Umbilical cord (tissue), 2 donors: ENCODE results near the gene MPP1. TPM values are rescaled to one million over a fixed set of nuclear protein-coding genes. Genes with fewer than 3 reads are reported as not detected.

ENCODE experiments used
- DNase-seq: peaks from one replicate; pipeline ENCODE4 v3.0.0-alpha.2; 2015; ENCODE audit warnings: low spot score
- total RNA-seq: library from RNA; depleted of rRNA; stranded (reverse); fragments of >200 nt; gene quantifications from one replicate; pipeline ENCODE4 v1.2.3, GENCODE V29; 2014; ENCODE audit warnings: low replicate concordance; ENCODE audit not compliant: insufficient read depth

The MPP1 gene
- total RNA-seq, 1 donor from 2014 or later, result 47.7 TPM

GRCh38 chrX:154775419-154776349 lies 29.6 kb downstream of the MPP1 start:
- DNase-seq, result no peak

- no peak for DNase-seq
Observed at GRCh38 chrX:154774622-154775021, 30.7 kb downstream of the MPP1 start.

DNA sequence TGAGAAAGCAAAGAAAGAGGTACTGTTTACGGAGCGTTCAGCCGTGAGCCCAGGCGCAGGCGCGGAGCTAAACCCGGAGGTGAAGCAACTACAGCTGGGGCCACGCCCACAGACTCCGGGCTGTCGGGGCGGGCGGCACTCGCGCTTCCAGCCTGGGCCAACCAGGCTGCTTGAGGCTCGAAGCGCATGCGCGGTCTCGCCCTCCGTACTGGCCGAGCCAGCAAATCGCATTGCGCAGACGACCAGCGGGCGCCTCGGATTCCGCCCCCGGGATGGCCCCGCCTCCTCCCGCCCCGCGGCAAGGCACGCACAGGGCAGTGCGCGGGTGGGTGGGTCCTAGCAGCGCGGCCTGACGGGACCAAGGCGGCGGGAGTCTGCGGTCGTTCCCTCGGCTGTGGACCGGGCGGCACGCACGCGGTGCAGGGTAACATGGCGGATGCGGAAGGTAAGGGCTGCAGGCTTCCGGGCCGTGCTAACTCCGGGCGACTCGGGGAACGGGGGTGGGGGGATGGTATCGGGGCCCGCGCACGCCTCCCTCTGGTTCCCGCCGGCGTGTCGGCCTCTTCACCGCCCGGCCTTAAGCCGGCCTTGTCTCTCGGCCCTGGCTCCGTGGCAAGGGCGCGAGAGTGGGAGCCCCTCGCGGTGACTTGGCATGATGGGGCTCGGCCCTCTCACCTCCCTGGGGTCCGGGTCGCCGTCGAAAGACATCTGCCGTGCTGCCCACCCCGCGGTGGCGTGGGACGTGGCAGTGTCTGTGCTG lies 42.6 kb downstream of the MPP1 start, which contains the start of gene DKC1:
DKC1 (plus strand) TSS at position 328 of the 760 bp plus-strand sequence; CDS start at position 430, 102 bp downstream.
- DNase-seq, result peak; percentile 97

- no peak for DNase-seq
Observed at GRCh38 chrX:154761977-154762536, 43.2 kb downstream of the MPP1 start.

GRCh38 chrX:154758696-154759095 lies 46.6 kb downstream of the MPP1 start:
- no peak for DNase-seq

GRCh38 chrX:154751669-154752271 lies 53.5 kb downstream of the MPP1 start:
- DNase-seq, result no peak

DNA sequence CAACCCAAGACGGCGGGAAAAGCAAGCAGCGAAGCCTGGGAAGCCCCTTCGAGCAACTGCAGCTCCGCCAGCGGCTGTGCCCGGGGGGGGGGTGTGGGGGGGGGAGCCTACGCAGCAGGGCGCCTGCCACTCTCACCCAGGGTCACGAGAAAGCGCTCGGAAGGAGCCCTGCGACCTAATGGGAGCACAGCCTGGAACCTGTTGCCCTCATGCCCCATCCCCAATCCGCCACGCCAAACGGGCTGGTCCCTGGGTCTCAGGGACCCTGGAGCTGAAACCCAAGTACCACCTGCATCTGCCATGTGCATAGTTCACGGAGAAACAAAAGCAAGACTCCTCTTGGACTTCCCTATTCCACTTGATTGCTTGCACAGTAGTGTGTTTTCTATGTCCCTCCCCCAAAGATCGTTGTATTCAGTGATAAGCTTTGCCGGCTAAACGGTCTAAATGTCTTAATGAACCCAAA lies 54.0 kb downstream of the MPP1 start:
- no peak for DNase-seq

DNA sequence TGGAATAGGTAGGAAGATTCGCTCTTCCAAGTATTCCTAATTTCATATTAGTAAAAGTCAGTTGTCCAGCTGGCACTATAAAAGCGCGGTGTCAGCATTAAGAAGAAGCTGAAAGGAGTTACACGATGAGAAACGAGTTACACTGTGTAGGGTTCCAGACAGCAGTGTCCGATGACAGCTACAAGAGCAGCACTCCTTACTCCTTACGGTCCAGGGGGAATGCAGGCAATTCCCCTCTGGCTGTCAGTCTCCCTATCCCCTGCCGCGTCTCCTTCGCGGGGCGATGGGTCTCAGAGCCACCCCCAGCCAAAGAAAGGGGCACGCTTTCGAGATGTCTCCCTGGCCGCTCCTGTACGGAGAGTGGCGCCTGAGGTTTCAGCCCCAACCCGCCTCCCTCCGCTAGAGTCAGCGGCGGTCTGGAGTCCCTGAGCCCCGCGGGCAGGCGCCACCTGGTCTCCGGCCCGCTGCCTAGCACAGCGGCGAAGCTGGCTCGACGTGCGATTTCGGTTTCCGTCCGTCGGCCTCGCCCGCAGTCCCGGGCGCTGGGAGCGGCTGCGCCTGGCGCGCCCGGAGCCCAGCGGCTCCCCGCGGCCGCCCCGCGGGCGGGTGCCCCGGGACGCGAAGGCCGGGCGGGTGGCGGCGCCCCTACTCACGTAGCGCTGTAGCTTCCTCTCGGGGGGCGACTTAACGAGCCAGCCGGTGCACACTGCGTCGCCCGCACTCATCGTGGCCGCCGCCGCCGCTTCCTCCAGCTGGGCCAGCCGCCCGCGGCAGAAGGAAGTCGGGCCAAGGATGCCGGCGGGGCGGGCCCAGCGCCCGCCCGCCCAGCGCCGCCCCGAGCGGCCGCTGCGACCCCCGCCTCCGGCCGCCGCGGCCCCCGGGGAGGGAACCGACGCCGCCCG lies 54.7 kb downstream of the MPP1 start, which contains the start of gene GAB3:
GAB3 (minus strand) TSS at position 777 of the 902 bp plus-strand sequence; CDS start at position 725, 52 bp downstream.
- no peak for DNase-seq

- DNase-seq, result no peak
Observed at GRCh38 chrX:154749856-154750255, 55.4 kb downstream of the MPP1 start.

DNA sequence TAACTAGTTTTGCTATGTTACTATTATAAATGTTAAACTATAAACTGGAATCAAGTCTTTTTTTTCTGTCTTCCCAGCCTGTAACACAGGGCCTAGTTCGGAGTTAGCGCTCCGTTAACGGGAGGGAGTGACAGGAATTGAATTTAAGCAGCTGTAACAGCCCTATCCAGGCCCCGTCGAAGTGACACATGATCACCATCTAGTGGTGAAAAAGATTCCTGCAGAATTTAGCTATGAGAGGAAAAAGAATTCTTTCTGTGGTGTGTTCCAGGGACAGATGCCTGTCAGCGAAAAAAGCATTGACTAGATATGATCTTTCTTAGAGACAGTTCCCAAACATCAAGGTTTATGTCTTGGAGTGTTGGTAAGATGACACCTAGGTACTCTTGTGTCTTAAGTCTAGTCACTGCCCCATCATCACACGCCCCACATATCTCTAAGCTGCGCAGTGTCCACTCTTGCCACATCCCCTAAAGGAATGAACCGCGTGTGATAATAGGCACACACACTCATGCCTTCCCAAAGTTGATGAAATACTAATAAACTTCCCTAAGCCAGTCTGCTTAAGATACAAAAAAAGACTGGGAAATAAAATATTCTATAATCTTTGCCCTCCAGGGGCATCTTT lies 56.5 kb downstream of the MPP1 start:
- peak; percentile 66 for DNase-seq

GRCh38 chrX:154742613-154743012 lies 62.7 kb downstream of the MPP1 start:
- no peak for DNase-seq

GRCh38 chrX:154739952-154740465 lies 65.3 kb downstream of the MPP1 start:
- no peak for DNase-seq

DNA sequence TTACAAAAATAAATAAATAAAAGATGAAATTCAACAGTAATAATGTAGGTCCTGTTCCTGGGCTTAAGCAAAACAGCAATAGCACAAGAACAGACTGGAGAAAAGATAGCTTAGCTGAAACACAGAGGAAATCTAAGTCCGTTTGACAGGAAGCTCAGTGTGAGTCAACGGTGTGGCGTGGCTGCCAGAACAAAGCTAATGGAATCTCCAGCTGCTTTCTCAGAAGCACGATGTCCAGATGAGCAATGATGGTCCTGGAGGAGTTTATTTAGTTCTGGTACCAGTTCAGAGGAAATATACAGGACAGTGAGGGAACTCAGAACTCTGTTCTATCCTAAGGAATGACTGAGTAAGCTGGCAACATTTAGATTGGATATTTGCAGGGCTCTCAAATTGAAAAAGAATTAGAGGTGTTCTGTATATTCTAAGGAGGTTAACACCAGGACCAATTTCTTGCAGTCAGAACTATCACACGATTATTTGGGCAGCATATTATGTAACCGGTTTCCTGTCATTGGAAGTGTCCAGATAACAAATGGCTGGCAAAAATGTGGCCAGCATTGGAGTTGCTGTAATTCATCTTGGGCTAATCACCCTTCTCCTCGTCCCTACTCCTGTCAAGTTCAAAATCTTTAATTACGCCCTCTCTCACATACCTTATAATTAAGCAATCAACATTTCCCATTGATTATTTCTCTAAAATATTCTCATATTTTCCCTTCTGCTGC lies 67.1 kb downstream of the MPP1 start:
- peak; percentile 73 for DNase-seq

- DNase-seq, result no peak
Observed at GRCh38 chrX:154737136-154737535, 68.1 kb downstream of the MPP1 start.

DNA sequence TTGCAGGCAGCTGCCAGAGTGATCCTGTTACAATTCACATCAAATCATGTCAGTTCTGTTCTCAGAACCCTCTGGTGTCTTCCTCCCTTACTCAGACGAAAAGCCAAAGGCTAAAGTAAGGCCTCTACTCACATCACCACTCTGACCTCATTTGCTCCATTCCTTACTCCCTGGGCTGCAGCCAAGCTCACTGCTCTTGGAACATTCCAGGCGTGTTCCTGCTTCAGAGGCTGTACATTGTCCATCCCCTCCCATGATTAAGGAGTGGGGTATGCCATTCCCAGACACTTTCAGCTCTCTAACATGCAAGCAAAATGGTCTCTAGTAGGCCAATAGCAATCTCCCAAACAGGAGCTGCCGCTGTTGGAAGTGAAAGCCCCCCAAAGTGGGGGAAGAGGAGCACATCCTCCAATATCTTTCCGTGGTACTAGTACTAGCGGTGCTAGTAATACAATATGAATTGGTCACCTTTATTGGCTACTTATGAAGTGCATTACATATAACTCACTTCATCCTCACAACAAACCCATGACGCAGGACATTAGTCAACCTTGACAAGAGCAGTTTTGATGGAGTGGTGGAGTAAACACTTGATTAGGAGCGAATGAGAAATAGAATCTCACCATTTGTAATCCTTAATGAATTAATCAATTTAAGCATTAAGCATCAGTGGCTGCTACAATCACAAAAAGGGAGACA lies 69.4 kb downstream of the MPP1 start:
- DNase-seq, result peak; percentile 90

- DNase-seq, result peak; percentile 37
Observed at GRCh38 chrX:154734061-154734781, 71.1 kb downstream of the MPP1 start.

GRCh38 chrX:154733066-154733425 lies 72.2 kb downstream of the MPP1 start:
- DNase-seq, result no peak
